ENCODE results near the gene PNPLA2.

The PNPLA2 gene

DNA sequence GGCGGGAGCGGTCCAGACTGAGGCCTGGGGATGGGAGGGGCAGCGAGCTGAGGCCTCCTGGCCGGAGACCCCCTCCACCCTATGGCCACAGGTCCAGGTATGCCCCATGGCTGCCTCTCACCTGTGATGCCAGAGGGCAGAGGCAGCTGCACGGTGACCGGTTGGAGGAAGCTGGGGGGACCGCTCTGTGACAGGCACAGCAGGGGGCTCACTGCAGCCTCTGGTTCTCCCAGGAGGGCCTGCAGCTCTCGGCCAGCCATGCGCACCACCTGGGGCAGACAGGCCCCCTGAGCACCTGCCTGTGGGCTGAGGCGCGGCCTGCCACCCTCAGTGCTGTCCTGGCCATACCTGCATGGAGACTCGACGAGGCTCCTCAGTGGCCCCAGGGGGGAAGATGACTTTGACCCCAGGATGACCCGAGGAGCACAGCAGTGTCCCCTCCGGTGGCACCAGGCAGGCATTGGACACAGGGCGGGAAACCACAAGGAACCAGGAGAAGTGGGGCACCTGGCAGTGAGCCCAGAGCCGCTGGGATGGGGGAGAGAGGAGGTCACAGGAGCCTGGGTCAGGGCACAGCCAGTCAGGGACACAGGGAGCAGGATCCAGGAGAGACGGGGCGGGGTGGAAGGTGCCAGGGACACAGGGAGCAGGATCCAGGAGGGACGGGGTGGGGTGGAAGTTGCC is 17.5 kb upstream of the PNPLA2 start:
- H3K27ac Mint-ChIP-seq: no peak overlapping the region
- H3K4me1 Mint-ChIP-seq: peaks cover 12% of the 10 kb centered on the region
- no peak overlapping the region for H3K4me3 Mint-ChIP-seq
- DNase-seq: no peak
- TF ChIP-seq, protein P1, sequence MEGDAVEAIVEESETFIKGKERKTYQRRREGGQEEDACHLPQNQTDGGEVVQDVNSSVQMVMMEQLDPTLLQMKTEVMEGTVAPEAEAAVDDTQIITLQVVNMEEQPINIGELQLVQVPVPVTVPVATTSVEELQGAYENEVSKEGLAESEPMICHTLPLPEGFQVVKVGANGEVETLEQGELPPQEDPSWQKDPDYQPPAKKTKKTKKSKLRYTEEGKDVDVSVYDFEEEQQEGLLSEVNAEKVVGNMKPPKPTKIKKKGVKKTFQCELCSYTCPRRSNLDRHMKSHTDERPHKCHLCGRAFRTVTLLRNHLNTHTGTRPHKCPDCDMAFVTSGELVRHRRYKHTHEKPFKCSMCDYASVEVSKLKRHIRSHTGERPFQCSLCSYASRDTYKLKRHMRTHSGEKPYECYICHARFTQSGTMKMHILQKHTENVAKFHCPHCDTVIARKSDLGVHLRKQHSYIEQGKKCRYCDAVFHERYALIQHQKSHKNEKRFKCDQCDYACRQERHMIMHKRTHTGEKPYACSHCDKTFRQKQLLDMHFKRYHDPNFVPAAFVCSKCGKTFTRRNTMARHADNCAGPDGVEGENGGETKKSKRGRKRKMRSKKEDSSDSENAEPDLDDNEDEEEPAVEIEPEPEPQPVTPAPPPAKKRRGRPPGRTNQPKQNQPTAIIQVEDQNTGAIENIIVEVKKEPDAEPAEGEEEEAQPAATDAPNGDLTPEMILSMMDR (IDR thresholded peaks at IDR 0.05): no peak
- H3K9me3 Mint-ChIP-seq: no peaks in the 10 kb centered on the region
- no peaks in the 10 kb centered on the region for H3K27me3 Mint-ChIP-seq (ENCODE audit: low read depth, poor library complexity)
- H3K36me3 Mint-ChIP-seq (ENCODE audit: low read depth): no peaks in the 10 kb centered on the region

DNA sequence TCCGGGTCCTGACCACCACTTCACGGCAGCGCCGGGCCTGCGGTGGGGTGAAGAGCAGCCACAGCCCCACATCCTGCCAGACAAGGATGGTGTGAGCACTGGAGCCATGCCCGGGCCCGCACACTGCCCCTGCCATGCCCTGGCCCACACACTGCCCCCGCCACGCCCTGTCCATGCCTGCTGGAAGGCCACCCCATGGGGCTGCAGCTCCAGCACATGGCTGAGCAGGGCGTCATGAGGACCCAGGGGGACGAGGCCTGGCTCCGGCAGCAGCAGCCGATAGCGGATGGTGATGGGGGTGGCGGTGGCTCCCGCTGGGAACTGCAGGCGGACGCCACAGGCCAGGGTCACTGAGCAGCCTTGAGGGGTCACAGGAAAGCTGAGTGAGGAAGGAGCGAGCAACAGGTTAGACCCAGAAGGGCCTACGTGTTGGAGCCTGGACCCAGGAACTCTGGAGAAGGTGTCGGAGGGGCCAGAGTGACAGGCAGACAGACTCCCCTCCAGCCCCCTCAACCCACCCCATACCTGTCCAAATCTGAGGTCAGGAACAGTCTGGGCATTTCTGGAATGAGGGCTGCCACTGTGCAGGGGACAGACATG is 16.6 kb upstream of the PNPLA2 start:
- DNase-seq: no peak
- H3K4me1 Mint-ChIP-seq: peaks cover 6% of the 10 kb centered on the region
- no peaks in the 10 kb centered on the region for H3K36me3 Mint-ChIP-seq (ENCODE audit: low read depth)
- H3K9me3 Mint-ChIP-seq: no peaks in the 10 kb centered on the region
- no peak overlapping the region for H3K4me3 Mint-ChIP-seq
- H3K27ac Mint-ChIP-seq: no peak overlapping the region
- no peaks in the 10 kb centered on the region for H3K27me3 Mint-ChIP-seq (ENCODE audit: low read depth, poor library complexity)
- TF ChIP-seq, protein P1 (IDR thresholded peaks at IDR 0.05): no peak

DNA sequence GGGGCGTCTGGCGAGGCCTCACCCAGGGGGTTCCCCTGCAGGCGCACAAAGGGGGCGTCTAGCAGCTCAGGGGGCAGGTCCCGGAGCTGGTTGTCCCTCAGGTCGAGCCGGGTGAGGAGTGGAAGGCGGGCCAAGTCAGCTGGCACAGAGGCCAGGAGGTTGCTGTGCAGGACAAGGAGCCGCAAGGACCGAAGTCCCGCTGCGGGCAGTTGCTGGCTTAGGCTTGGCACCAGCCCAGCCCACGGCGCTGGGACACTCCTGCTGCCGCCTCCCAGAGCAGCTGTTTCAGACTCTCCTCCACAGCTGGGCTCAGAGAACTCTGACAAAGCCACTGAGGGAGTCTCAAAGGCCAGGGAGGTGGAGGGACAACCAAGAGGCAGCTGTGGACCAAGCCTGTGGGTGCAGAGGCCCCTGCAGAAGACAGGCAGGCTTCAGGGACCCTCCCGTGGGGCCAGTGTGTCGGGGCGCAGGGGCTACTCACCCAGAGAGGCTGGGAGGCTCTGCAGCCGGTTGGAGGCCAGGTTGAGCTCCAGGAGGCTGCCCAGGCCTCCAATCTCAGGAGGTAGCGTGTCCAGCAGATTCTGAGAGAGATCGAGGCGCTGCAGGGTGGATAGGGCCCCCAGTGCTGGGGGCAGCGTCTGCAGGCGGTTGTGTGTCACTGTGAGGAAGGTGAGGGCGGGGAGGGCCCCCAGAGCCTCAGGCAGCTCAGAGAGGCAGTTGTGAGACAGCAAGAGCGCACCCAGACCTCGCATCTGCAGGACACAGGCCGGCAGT is 15.8 kb upstream of the PNPLA2 start:
- no peak for DNase-seq
- Mint-ChIP-seq H3K4me1 (peaks cover 8% of the 10 kb centered on the region), H3K27ac (no peak overlapping the region), H3K27me3 (ENCODE audit: low read depth, poor library complexity) (no peaks in the 10 kb centered on the region), H3K36me3 (ENCODE audit: low read depth) (no peaks in the 10 kb centered on the region), H3K4me3 (peak overlapping the region; percentile 58), H3K9me3 (no peaks in the 10 kb centered on the region)
- TF ChIP-seq, protein P1 (IDR thresholded peaks at IDR 0.05): no peak

DNA sequence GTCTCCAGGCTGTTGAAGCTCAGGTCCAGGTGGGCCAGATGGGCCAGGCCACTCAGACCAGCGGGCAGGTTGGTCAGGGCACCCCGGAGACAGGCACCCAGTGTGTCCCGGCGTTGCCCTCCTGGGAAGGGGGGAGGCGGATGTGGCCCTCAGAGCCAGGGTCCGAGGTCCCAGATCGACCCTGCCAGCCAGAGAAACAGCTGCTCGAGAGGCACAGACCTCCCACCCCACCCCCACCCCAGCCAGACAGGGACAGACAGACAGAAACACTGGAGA is 15.3 kb upstream of the PNPLA2 start:
- peak overlapping the region; percentile 78 for H3K4me3 Mint-ChIP-seq
- no peak overlapping the region for H3K27ac Mint-ChIP-seq
- H3K27me3 Mint-ChIP-seq (ENCODE audit: low read depth, poor library complexity): no peaks in the 10 kb centered on the region
- H3K9me3 Mint-ChIP-seq: no peaks in the 10 kb centered on the region
- TF ChIP-seq, protein P1 (IDR thresholded peaks at IDR 0.05): no peak
- DNase-seq: no peak
- H3K36me3 Mint-ChIP-seq (ENCODE audit: low read depth): no peaks in the 10 kb centered on the region
- peaks cover 12% of the 10 kb centered on the region for H3K4me1 Mint-ChIP-seq

DNA sequence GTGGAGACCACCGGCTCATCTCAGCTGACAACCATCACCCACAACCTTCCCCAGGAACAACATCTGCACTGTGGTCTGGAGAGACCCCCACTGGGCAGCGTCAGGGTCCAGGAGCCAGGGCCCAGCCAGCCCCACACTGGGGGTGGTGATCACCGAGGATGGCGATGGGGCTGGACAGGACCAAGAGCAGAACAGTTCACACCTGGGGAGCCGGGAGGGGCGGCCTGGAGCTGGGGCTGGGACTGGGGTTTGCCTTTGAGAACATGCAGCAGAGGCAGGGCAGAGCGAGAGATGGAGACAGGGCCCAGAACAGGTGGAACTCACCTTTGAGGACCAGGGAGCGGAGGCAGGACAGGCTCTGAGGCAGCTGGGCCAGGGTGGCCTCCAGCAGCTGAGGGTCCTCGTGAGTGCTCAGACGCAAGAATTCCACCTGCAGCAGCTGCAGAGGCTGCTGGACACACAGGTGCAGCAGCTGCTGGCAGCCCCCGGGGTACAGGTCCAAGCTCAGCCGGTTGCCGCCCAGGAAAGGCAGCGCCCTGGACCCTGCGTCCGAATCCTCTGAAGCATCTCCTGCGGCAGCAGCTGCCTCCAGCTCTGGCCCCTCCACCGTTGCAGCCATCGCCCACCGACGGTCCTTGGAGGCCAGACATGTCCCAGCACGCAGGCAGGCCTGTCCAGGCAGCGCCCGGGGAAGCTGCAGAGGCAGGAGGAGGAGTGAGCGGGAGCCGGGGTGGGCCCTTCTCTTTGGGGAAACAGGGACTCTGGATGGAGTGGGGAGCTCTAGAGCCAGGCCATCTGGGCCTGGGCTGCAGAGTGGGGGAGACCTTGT is 14.7 kb upstream of the PNPLA2 start:
- no peak overlapping the region for H3K27ac Mint-ChIP-seq

More for the DNA sequence above, 14.7 kb upstream of the PNPLA2 start:
- H3K36me3 Mint-ChIP-seq (ENCODE audit: low read depth): no peaks in the 10 kb centered on the region
- H3K4me1 Mint-ChIP-seq: peaks cover 18% of the 10 kb centered on the region
- TF ChIP-seq, protein P1 (IDR thresholded peaks at IDR 0.05): no peak
- no peaks in the 10 kb centered on the region for H3K9me3 Mint-ChIP-seq
- DNase-seq: peak; percentile 45
- H3K27me3 Mint-ChIP-seq (ENCODE audit: low read depth, poor library complexity): no peaks in the 10 kb centered on the region
- H3K4me3 Mint-ChIP-seq: peak overlapping the region; percentile 78

Data from nephron progenitor cell (in vitro differentiated cells).